ENCODE measurements around the gene HOXA11. TPM values are rescaled to one million over a fixed set of nuclear protein-coding genes. Genes with fewer than 3 reads are reported as not detected.

HOXA11 gene
- total RNA-seq, 1 experiment from 2014 or later = not detected

GRCh38 chr7:27165996-27166530, 19.0 kb downstream of the HOXA11 start:
- H3K27me3 ChIP-seq (ENCODE audit: insufficient read depth, low read length) = peaks cover 96% of the 10 kb centered on the region
- H3K23me2 ChIP-seq (ENCODE audit: insufficient read length, low read depth, low read length, poor library complexity, severe bottlenecking) = no peaks in the 10 kb centered on the region
- H3K9me3 Mint-ChIP-seq = peaks cover 5 to 17% of the 10 kb centered on the region in 2 experiments
- no peaks in the 10 kb centered on the region for H3K79me1 ChIP-seq (ENCODE audit: insufficient read depth, low read depth, low read length, poor library complexity, severe bottlenecking)
- H3K4me3 Mint-ChIP-seq = no peak overlapping the region
- no peak overlapping the region for H2BK20ac ChIP-seq (ENCODE audit: low read depth, low read length, poor library complexity, severe bottlenecking)
- H3K9ac ChIP-seq (ENCODE audit: extremely low read depth, insufficient read length, low read length) = no peak overlapping the region
- H3K79me2 ChIP-seq (ENCODE audit: insufficient read depth, low read length) = no peaks in the 10 kb centered on the region
- no peak overlapping the region for H2BK120ac ChIP-seq (ENCODE audit: low read depth, low read length, poor library complexity, severe bottlenecking)
- no peaks in the 10 kb centered on the region for H3K9me3 ChIP-seq (ENCODE audit: control insufficient read depth, low read depth, low read length)
- H3K18ac ChIP-seq (ENCODE audit: insufficient read length, low read depth, low read length) = no peak overlapping the region
- H2AFZ ChIP-seq (ENCODE audit: low read length) = no peak overlapping the region
- H2BK15ac ChIP-seq (ENCODE audit: low read depth, low read length) = no peak overlapping the region
- WGBS (ENCODE audit: extremely low coverage, insufficient read length, low lambda C conversion rate) = no CpG with 5 or more reads among the region's 46 CpGs
- H4K8ac ChIP-seq (replicated peaks; ENCODE audit: insufficient read length, low read depth, low read length) = no peak overlapping the region
- H2BK5ac ChIP-seq (ENCODE audit: insufficient read length, low read length) = no peak overlapping the region
- no peak for TF ChIP-seq CTCF (conservative IDR thresholded peaks at IDR 0.05)
- H4K5ac ChIP-seq (ENCODE audit: insufficient read length, low read depth, low read length) = no peak overlapping the region
- no peak overlapping the region for H2AK5ac ChIP-seq (ENCODE audit: insufficient read length, low read length)
- no peaks in the 10 kb centered on the region for H3K4me1 ChIP-seq (ENCODE audit: insufficient read depth, low read length)
- no peak overlapping the region for H3K27ac Mint-ChIP-seq
- no peak overlapping the region for H3T11ph ChIP-seq (ENCODE audit: low read length)
- peaks cover 99% of the 10 kb centered on the region for H3K27me3 Mint-ChIP-seq (ENCODE audit: low read depth)
- no peak overlapping the region for H3K27ac ChIP-seq (ENCODE audit: insufficient read length, low read depth, low read length)
- no peak overlapping the region for H2BK12ac ChIP-seq (ENCODE audit: insufficient read length, low read depth, low read length)
- H4K91ac ChIP-seq (ENCODE audit: insufficient read length, low read depth, low read length) = no peak overlapping the region
- H3K56ac ChIP-seq (ENCODE audit: insufficient read length, low read depth, low read length) = no peak overlapping the region
- H3K23ac ChIP-seq (ENCODE audit: insufficient read length, low read depth, low read length) = no peak overlapping the region
- no peak for DNase-seq
- H3K4me2 ChIP-seq (ENCODE audit: insufficient read depth, insufficient read length, low read length) = no peak overlapping the region
- peaks cover 0 to 15% of the 10 kb centered on the region in 2 experiments; a peak in 3 of 4 replicates for H3K4me1 Mint-ChIP-seq
- no peaks in the 10 kb centered on the region for H4K20me1 ChIP-seq (ENCODE audit: control insufficient read depth, insufficient read depth, insufficient read length)
- H3K36me3 Mint-ChIP-seq (ENCODE audit: insufficient read depth in 1 of 3, low read depth in 3 of 3) = no peaks in the 10 kb centered on the region; a peak in 1 of 7 replicates
- H3K4ac ChIP-seq (ENCODE audit: low read depth, low read length) = no peak overlapping the region
- no peak overlapping the region for H3K14ac ChIP-seq (ENCODE audit: insufficient read depth, low read length)

Data from H9 (cell line).